ENCODE results near the gene KTI12. TPM values are rescaled to one million over a fixed set of nuclear protein-coding genes. Genes with fewer than 3 reads are reported as not detected.
"Not testable (repeated sequence)": the region's sequence is repeated elsewhere in the genome, so short reads cannot be mapped to it uniquely, and the experiment has no call there.

Gene KTI12
- total RNA-seq, 1 donor: 13.0 TPM

- no peak for DNase-seq (ENCODE audit: low read depth)
- no peak for TF ChIP-seq CTCF (IDR thresholded peaks at IDR 0.05; ENCODE audit: insufficient read depth, low read depth, low read length)
- H3K4me3 ChIP-seq (ENCODE audit: low read depth, low read length): no peak overlapping the region
Observed at GRCh38 chr1:52026278-52026677, 7.3 kb downstream of the KTI12 start.

GRCh38 chr1:52022133-52022532 is 11.5 kb downstream of the KTI12 start:
- TF ChIP-seq CTCF (IDR thresholded peaks at IDR 0.05; ENCODE audit: insufficient read depth, low read depth, low read length): no peak
- no peak overlapping the region for H3K4me3 ChIP-seq (ENCODE audit: low read depth, low read length)
- no peak for DNase-seq (ENCODE audit: low read depth)

- TF ChIP-seq CTCF (IDR thresholded peaks at IDR 0.05; ENCODE audit: insufficient read depth, low read depth, low read length): no peak
- DNase-seq (ENCODE audit: low read depth): no peak
- H3K4me3 ChIP-seq (ENCODE audit: low read depth, low read length): no peak overlapping the region
Observed at GRCh38 chr1:52008071-52008809, 25.4 kb downstream of the KTI12 start.

GRCh38 chr1:52007215-52008002 is 26.2 kb downstream of the KTI12 start:
- DNase-seq (ENCODE audit: low read depth): no peak
- TF ChIP-seq CTCF (IDR thresholded peaks at IDR 0.05; ENCODE audit: insufficient read depth, low read depth, low read length): no peak
- H3K4me3 ChIP-seq (ENCODE audit: low read depth, low read length): no peak overlapping the region

- H3K4me3 ChIP-seq (ENCODE audit: low read depth, low read length); DNase-seq (ENCODE audit: low read depth): not testable (repeated sequence)
Observed at GRCh38 chr1:52006081-52006553, 27.5 kb downstream of the KTI12 start.

GRCh38 chr1:52005548-52005947 is 28.1 kb downstream of the KTI12 start:
- DNase-seq (ENCODE audit: low read depth): peak; percentile 71
- not testable (repeated sequence) for H3K4me3 ChIP-seq (ENCODE audit: low read depth, low read length)

GRCh38 chr1:52003877-52004276 is 29.7 kb downstream of the KTI12 start:
- no peak for TF ChIP-seq CTCF (IDR thresholded peaks at IDR 0.05; ENCODE audit: insufficient read depth, low read depth, low read length)
- no peak for DNase-seq (ENCODE audit: low read depth)
- no peak overlapping the region for H3K4me3 ChIP-seq (ENCODE audit: low read depth, low read length)
